Thyroid gland (tissue), 4 donors: ENCODE data around the gene WDR89. TPM values are rescaled to one million over a fixed set of nuclear protein-coding genes. Genes with fewer than 3 reads are reported as not detected.
"Not testable (repeated sequence)": the region's sequence is repeated elsewhere in the genome, so short reads cannot be mapped to it uniquely, and the experiment has no call there.

Source experiments
- DNase-seq, 2 donors: peaks; one replicate each; pipeline ENCODE4 v3.0.0-alpha.2; 2019
- H3K27ac ChIP-seq, 3 donors: fragments of 200-600 bp; sonication (generic); 1 replicate in 2 of 3; 2 replicates in 1 of 3; pipeline ENCODE4 v1.5.1; 2016 to 2019; ENCODE audit warnings: mild to moderate bottlenecking in 1 of 3, moderate library complexity in 1 of 3
- H3K27me3 ChIP-seq: fragments of 200-600 bp; sonication (generic); one replicate; pipeline ENCODE4 v1.5.1; 2019
- H3K36me3 ChIP-seq, 2 donors: fragments of 200-600 bp; sonication (generic); one replicate each; pipeline ENCODE4 v1.5.1; 2016 to 2019
- H3K4me1 ChIP-seq, 2 donors: fragments of 200-600 bp; sonication (generic); one replicate each; pipeline ENCODE4 v1.5.1; 2017 to 2019
- H3K4me3 ChIP-seq, 3 donors: fragments of 200-600 bp; sonication (generic); replicated peaks in 1 of 3; 1 replicate in 2 of 3; 2 replicates in 1 of 3; pipeline ENCODE4 v1.5.1; 2016; ENCODE audit warnings: mild to moderate bottlenecking in 1 of 3
- H3K9me3 ChIP-seq: fragments of 200-600 bp; sonication (generic); one replicate; pipeline ENCODE4 v1.5.1; 2017
- CTCF ChIP-seq, 6 experiments: fragments of 200-600 bp in 3 of 6; fragments of 450-650 bp in 3 of 6; sonication (generic) in 3 of 6; IDR thresholded peaks; one replicate each; pipeline ENCODE4 v1.5.1; 2016 to 2019; ENCODE audit warnings: antibody characterized with exemption in 6 of 6, mild to moderate bottlenecking in 2 of 6, inconsistent platforms in 1 of 6, moderate library complexity in 1 of 6
- POLR2A ChIP-seq, 2 donors: fragments of 450-650 bp; IDR thresholded peaks; one replicate each; pipeline ENCODE4 v1.6.1; 2017; ENCODE audit warnings: antibody characterized with exemption in 2 of 2, mild to moderate bottlenecking in 2 of 2, moderate library complexity in 1 of 2
- WGBS, 2 donors: methylation state at CpG; one replicate each; pipeline ENCODE4 v1.1.5; 2017; 5-methylcytosine and 5-hydroxymethylcytosine counted together
- intact Hi-C: fragments of 100-400 bp; cut with DNase I; formaldehyde crosslinking; loops from one replicate; pipeline ENCODE4 v1.15.1; 2023
- total RNA-seq, 4 donors: library from RNA; depleted of rRNA; stranded (reverse); fragments of >200 nt; gene quantifications; one replicate each; pipeline ENCODE4 v1.2.3, GENCODE V29; 2016

The WDR89 gene
- total RNA-seq, 4 donors from 2014 or later: 9.4 to 15.0 (median 13.5) TPM

- Histone ChIP-seq H3K27ac (no peak overlapping the region), H3K36me3 (no peaks in the 10 kb centered on the region), H3K4me1 (peaks cover 5 to 7% of the 10 kb centered on the region in 2 donors), H3K4me3 (no peak overlapping the region), H3K27me3 (no peaks in the 10 kb centered on the region), H3K9me3 (no peaks in the 10 kb centered on the region)
- no peak for TF ChIP-seq POLR2A (IDR thresholded peaks at IDR 0.05)
- TF ChIP-seq CTCF (IDR thresholded peaks at IDR 0.05): no peak
- WGBS, 2 donors: 91 to 96% methylated on average over 4 of the region's 12 CpGs
- intact Hi-C loops: no loop called here
- no peak for DNase-seq
These were observed 22.0 kb upstream of the WDR89 start for GRCh38 chr14:63663428-63664341.

GRCh38 chr14:63662776-63663175 lies 21.1 kb upstream of the WDR89 start:
- H3K4me3 ChIP-seq: no peak overlapping the region
- 67 to 82% methylated on average over 4 to 7 of the region's 8 CpGs for WGBS, 2 donors
- no peak for TF ChIP-seq CTCF (IDR thresholded peaks at IDR 0.05)
- TF ChIP-seq POLR2A (IDR thresholded peaks at IDR 0.05): no peak
- no peaks in the 10 kb centered on the region for H3K27me3 ChIP-seq
- no peaks in the 10 kb centered on the region for H3K9me3 ChIP-seq
- DNase-seq: peak; percentile 46 to 51
- H3K36me3 ChIP-seq: no peaks in the 10 kb centered on the region
- intact Hi-C loops: no loop called here
- H3K4me1 ChIP-seq: peaks cover 5 to 7% of the 10 kb centered on the region in 2 donors
- no peak overlapping the region for H3K27ac ChIP-seq

- H3K36me3 ChIP-seq, H3K4me1 ChIP-seq, H3K9me3 ChIP-seq, H3K27ac ChIP-seq, H3K4me3 ChIP-seq, intact Hi-C loops, H3K27me3 ChIP-seq: not testable (repeated sequence)
- WGBS, 2 donors: 40 to 65% methylated on average over 10 of the region's 10 CpGs
- peak; percentile 55 to 61 for DNase-seq
These were observed 20.2 kb upstream of the WDR89 start for GRCh38 chr14:63661881-63662280.

- intact Hi-C loops: no loop called here
- H3K9me3 ChIP-seq: no peaks in the 10 kb centered on the region
- H3K4me3 ChIP-seq: no peak overlapping the region
- 82 to 87% methylated on average over 4 of the region's 4 CpGs for WGBS, 2 donors
- no peak for TF ChIP-seq POLR2A (IDR thresholded peaks at IDR 0.05)
- no peak for TF ChIP-seq CTCF (IDR thresholded peaks at IDR 0.05)
- H3K4me1 ChIP-seq: peaks cover 5 to 7% of the 10 kb centered on the region in 2 donors
- H3K27me3 ChIP-seq: no peaks in the 10 kb centered on the region
- DNase-seq: no peak
- H3K36me3 ChIP-seq: no peaks in the 10 kb centered on the region
- H3K27ac ChIP-seq: no peak overlapping the region
These were observed 18.1 kb upstream of the WDR89 start for GRCh38 chr14:63659726-63660125.

- TF ChIP-seq POLR2A (IDR thresholded peaks at IDR 0.05): no peak
- Histone ChIP-seq H3K36me3 (no peaks in the 10 kb centered on the region), H3K27me3 (no peaks in the 10 kb centered on the region), H3K9me3 (no peaks in the 10 kb centered on the region), H3K4me1 (no peaks in the 10 kb centered on the region), H3K4me3 (no peak overlapping the region), H3K27ac (no peak overlapping the region)
- no peak for DNase-seq
- intact Hi-C loops: no loop called here
- 87 to 89% methylated on average over 4 of the region's 4 CpGs for WGBS, 2 donors
These were observed 14.5 kb upstream of the WDR89 start for GRCh38 chr14:63656194-63656593.

GRCh38 chr14:63654936-63655335 lies 13.3 kb upstream of the WDR89 start:
- no peak for TF ChIP-seq CTCF (IDR thresholded peaks at IDR 0.05)
- Histone ChIP-seq H3K27me3 (no peaks in the 10 kb centered on the region), H3K27ac (no peak overlapping the region), H3K4me3 (no peak overlapping the region), H3K4me1 (peaks cover 5 to 10% of the 10 kb centered on the region in 2 donors), H3K36me3 (no peaks in the 10 kb centered on the region), H3K9me3 (no peaks in the 10 kb centered on the region)
- WGBS, 2 donors: 86 to 89% methylated on average over 2 of the region's 2 CpGs
- intact Hi-C loops: no loop called here
- DNase-seq: no peak
